Mesenteric fat pad (tissue), 1 donor: ENCODE measurements around the gene ANO2. TPM values are rescaled to one million over a fixed set of nuclear protein-coding genes. Genes with fewer than 3 reads are reported as not detected.

Source experiments
- DNase-seq: peaks from one replicate; pipeline ENCODE4 v3.0.0-alpha.2; 2020; ENCODE audit warnings: low spot score
- total RNA-seq: library from RNA; stranded (reverse); fragmentation: NEBNext Ultra II Directional; extraction: Animal tissue kit (Norgen Biotek cat#: 25700); gene quantifications from one replicate; pipeline ENCODE4 v1.2.1, GENCODE V29; 2021
- donor health status: DM: yes; HTN: yes; CAD: no.

ANO2 gene
- total RNA-seq, 1 donor from 2014 or later: 34.6 TPM

- DNase-seq: no peak
Observed at GRCh38 chr12:5521456-5522325, 423.4 kb downstream of the ANO2 start.

GRCh38 chr12:5520831-5521230, 424.2 kb downstream of the ANO2 start:
- no peak for DNase-seq

- DNase-seq: no peak
Observed at GRCh38 chr12:5520037-5520436, 425.0 kb downstream of the ANO2 start.

- DNase-seq: no peak
Observed at GRCh38 chr12:5518584-5519365, 426.3 kb downstream of the ANO2 start.

GRCh38 chr12:5516371-5517241, 428.5 kb downstream of the ANO2 start:
- DNase-seq: no peak

- DNase-seq: no peak
Observed at GRCh38 chr12:5515458-5515857, 429.6 kb downstream of the ANO2 start.

- no peak for DNase-seq
Observed at GRCh38 chr12:5514545-5514944, 430.5 kb downstream of the ANO2 start.

GRCh38 chr12:5514016-5514415, 431.0 kb downstream of the ANO2 start:
- no peak for DNase-seq

GRCh38 chr12:5513406-5513805, 431.7 kb downstream of the ANO2 start:
- DNase-seq: no peak

Other genes starting within 250 kb of the ANO2 start
- gene VWF, start 179.4 kb upstream of the ANO2 start, total RNA-seq: 733 TPM